ENCODE measurements around the gene CCL19.

- TF ChIP-seq ZNF274 (IDR thresholded peaks at IDR 0.05; ENCODE audit: low read depth, low read length) (no peak), YY1 (IDR thresholded peaks at IDR 0.05; ENCODE audit: insufficient read depth, insufficient read length) (no peak), SUZ12 (IDR thresholded peaks at IDR 0.05; ENCODE audit: extremely low read depth, insufficient read depth, insufficient read length) (no peak)
Observed at GRCh38 chr9:34662526-34663302, 28.4 kb downstream of the CCL19 start, which contains the start of gene CCL27.
